HepG2 (cell line): Measurements from ENCODE around the gene UNG.

Experiments used
- CTCF ChIP-seq: sonication (generic); formaldehyde crosslinking; IDR thresholded peaks from 2 replicates; pipeline ENCODE4 v1.5.0; 2020; ENCODE audit warnings: mild to moderate bottlenecking, missing genetic modification reagents, moderate library complexity
- EP300 ChIP-seq, 3 experiments: sonication (generic) in 1 of 3; formaldehyde crosslinking in 1 of 3; IDR thresholded peaks; 2 replicates each; pipeline versions ENCODE4 v1.5.1 to v1.6.1; 2011 to 2020; ENCODE audit warnings: low read depth in 2 of 3, low read length in 2 of 3, borderline replicate concordance in 1 of 3, improper control_type of control experiment in 1 of 3, mild to moderate bottlenecking in 1 of 3, missing genetic modification reagents in 1 of 3, moderate library complexity in 1 of 3
- FOXJ3 ChIP-seq: sonication (generic); formaldehyde crosslinking; IDR thresholded peaks from 2 replicates; pipeline ENCODE4 v1.4.0; 2020; ENCODE audit warnings: missing genetic modification reagents, mild to moderate bottlenecking, borderline replicate concordance
- FOXM1 ChIP-seq: sonication (generic); formaldehyde crosslinking; IDR thresholded peaks from 2 replicates; pipeline ENCODE4 v1.5.0; 2020; ENCODE audit warnings: missing genetic modification reagents
- GATAD1 ChIP-seq: IDR thresholded peaks from 2 replicates; pipeline ENCODE4 v1.6.1; 2016; ENCODE audit warnings: missing genetic modification reagents, missing compliant biosample characterization
- POLR2A ChIP-seq, 2 experiments: IDR thresholded peaks; 2 replicates each; pipeline ENCODE4 v1.6.1; 2011; ENCODE audit warnings: low read depth in 2 of 2, low read length in 2 of 2, mild to moderate bottlenecking in 1 of 2, moderate library complexity in 1 of 2; ENCODE audit not compliant: insufficient read depth in 1 of 2
- RFX1 ChIP-seq: fragments of 450-650 bp; IDR thresholded peaks from 2 replicates; pipeline ENCODE4 v1.6.1; 2017
- TBP ChIP-seq: sonication (generic); formaldehyde crosslinking; IDR thresholded peaks from 2 replicates; pipeline ENCODE4 v1.5.0; 2020; ENCODE audit warnings: missing genetic modification reagents
- ZNF879 ChIP-seq: sonication (generic); formaldehyde crosslinking; IDR thresholded peaks from 2 replicates; pipeline ENCODE4 v1.8.1; 2023; ENCODE audit warnings: missing genetic modification reagents

GRCh38 chr12:109134186-109134917 is 37.0 kb downstream of the UNG start:
- no peak for TF ChIP-seq TBP (CRISPR knock-in tag)
- TF ChIP-seq ZNF879 (CRISPR knock-in tag) = no peak
- no peak for TF ChIP-seq RFX1
- TF ChIP-seq FOXJ3 (CRISPR knock-in tag) = no peak
- no peak for TF ChIP-seq GATAD1 (CRISPR knock-in tag)
- TF ChIP-seq CTCF (CRISPR knock-in tag) = peak; percentile 71
- no peak for TF ChIP-seq FOXM1 (CRISPR knock-in tag)
- no peak for TF ChIP-seq POLR2A (IDR thresholded peaks at IDR 0.05; ENCODE audit: insufficient read depth in 1 of 2, low read depth in 2 of 2, low read length in 2 of 2)
- TF ChIP-seq EP300 (IDR thresholded peaks at IDR 0.05; ENCODE audit: low read depth in 2 of 2, low read length in 2 of 2) = no peak
- no peak for TF ChIP-seq EP300 (CRISPR knock-in tag; IDR thresholded peaks at IDR 0.05; ENCODE audit: borderline replicate concordance)
